NCI-H146 (cell line): ENCODE data around the gene TSPAN5.
"Not testable (repeated sequence)": the region's sequence is repeated elsewhere in the genome, so short reads cannot be mapped to it uniquely, and the experiment has no call there.

Experiments
- DNase-seq: peaks from one replicate; lab custom pipeline; 2025; lab: John Stamatoyannopoulos, UW

The TSPAN5 gene

GRCh38 chr4:98546910-98547594 lies 111.4 kb downstream of the TSPAN5 start:
- DNase-seq = no peak

- DNase-seq = no peak
Observed at GRCh38 chr4:98544818-98545414, 113.5 kb downstream of the TSPAN5 start.

- DNase-seq = no peak
Observed at GRCh38 chr4:98544141-98544817, 114.1 kb downstream of the TSPAN5 start.

GRCh38 chr4:98542011-98542410 lies 116.4 kb downstream of the TSPAN5 start:
- no peak for DNase-seq

- no peak for DNase-seq
Observed at GRCh38 chr4:98540803-98541202, 117.6 kb downstream of the TSPAN5 start.

GRCh38 chr4:98539741-98540140 lies 118.7 kb downstream of the TSPAN5 start:
- DNase-seq = no peak

GRCh38 chr4:98539299-98539698 lies 119.1 kb downstream of the TSPAN5 start:
- no peak for DNase-seq

- no peak for DNase-seq
Observed at GRCh38 chr4:98536631-98537030, 121.8 kb downstream of the TSPAN5 start.

GRCh38 chr4:98534146-98534545 lies 124.3 kb downstream of the TSPAN5 start:
- not testable (repeated sequence) for DNase-seq

GRCh38 chr4:98530572-98530971 lies 127.8 kb downstream of the TSPAN5 start:
- no peak for DNase-seq

- DNase-seq = no peak
Observed at GRCh38 chr4:98529970-98530569, 128.3 kb downstream of the TSPAN5 start.

- no peak for DNase-seq
Observed at GRCh38 chr4:98528882-98529281, 129.5 kb downstream of the TSPAN5 start.

- no peak for DNase-seq
Observed at GRCh38 chr4:98527534-98528269, 130.7 kb downstream of the TSPAN5 start.

- DNase-seq = no peak
Observed at GRCh38 chr4:98524230-98524629, 134.2 kb downstream of the TSPAN5 start.

GRCh38 chr4:98522636-98523395 lies 135.6 kb downstream of the TSPAN5 start:
- no peak for DNase-seq

- no peak for DNase-seq
Observed at GRCh38 chr4:98522062-98522461, 136.3 kb downstream of the TSPAN5 start.

- DNase-seq = no peak
Observed at GRCh38 chr4:98521486-98521885, 136.9 kb downstream of the TSPAN5 start.

- no peak for DNase-seq
Observed at GRCh38 chr4:98519268-98519977, 139.0 kb downstream of the TSPAN5 start.

- DNase-seq = no peak
Observed at GRCh38 chr4:98518559-98519267, 139.7 kb downstream of the TSPAN5 start.
